Measurements from ENCODE around the gene SPATS2L. TPM values are rescaled to one million over a fixed set of nuclear protein-coding genes. Genes with fewer than 3 reads are reported as not detected.

Gene SPATS2L
- total RNA-seq, 4 donors from 2014 or later = 51.9 to 151 (median 78.9) TPM

DNA sequence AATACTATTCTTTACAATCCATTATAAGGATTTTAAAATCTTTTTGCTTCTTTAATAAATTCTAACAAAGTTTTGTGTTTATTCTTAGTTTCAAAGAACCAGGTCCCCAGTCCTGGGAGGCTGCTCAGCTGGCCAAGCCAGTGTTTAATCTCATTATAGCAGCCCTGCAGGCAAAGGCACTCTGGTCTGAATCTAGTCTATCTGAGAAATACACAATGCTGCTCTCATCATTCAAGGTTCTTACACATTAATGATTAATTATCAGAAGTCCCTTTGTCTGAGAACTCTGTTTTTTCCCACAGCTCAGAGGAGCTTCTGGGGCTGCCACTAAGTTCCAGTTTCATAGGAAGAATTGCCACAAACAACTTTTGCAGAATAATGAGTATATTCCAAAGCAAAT is 175.7 kb downstream of the SPATS2L start:
- H3K4me1 ChIP-seq = peaks cover 0 to 16% (median 0%) of the 10 kb centered on the region in 4 donors
- intact Hi-C loops (cut with DNase I) = loop anchor here (2.0 kb wide), 1 partner anchor 501 kb away; no protein-coding TSS in a partner anchor
- TF ChIP-seq POLR2A (IDR thresholded peaks at IDR 0.05; ENCODE audit: low read depth) = no peak
- no peak for TF ChIP-seq EP300 (IDR thresholded peaks at IDR 0.05)
- TF ChIP-seq POLR2AphosphoS5 (IDR thresholded peaks at IDR 0.05) = no peak
- TF ChIP-seq, protein P1, sequence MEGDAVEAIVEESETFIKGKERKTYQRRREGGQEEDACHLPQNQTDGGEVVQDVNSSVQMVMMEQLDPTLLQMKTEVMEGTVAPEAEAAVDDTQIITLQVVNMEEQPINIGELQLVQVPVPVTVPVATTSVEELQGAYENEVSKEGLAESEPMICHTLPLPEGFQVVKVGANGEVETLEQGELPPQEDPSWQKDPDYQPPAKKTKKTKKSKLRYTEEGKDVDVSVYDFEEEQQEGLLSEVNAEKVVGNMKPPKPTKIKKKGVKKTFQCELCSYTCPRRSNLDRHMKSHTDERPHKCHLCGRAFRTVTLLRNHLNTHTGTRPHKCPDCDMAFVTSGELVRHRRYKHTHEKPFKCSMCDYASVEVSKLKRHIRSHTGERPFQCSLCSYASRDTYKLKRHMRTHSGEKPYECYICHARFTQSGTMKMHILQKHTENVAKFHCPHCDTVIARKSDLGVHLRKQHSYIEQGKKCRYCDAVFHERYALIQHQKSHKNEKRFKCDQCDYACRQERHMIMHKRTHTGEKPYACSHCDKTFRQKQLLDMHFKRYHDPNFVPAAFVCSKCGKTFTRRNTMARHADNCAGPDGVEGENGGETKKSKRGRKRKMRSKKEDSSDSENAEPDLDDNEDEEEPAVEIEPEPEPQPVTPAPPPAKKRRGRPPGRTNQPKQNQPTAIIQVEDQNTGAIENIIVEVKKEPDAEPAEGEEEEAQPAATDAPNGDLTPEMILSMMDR (IDR thresholded peaks at IDR 0.05) = no peak
- no peaks in the 10 kb centered on the region for H3K9me3 ChIP-seq
- H3K27ac ChIP-seq (replicated peaks in 1 of 4) = no peak overlapping the region
- no peaks in the 10 kb centered on the region for H3K27me3 ChIP-seq
- peaks cover 0 to 23% (median 12%) of the 10 kb centered on the region in 4 donors for H3K36me3 ChIP-seq
- H3K4me3 ChIP-seq = no peak overlapping the region
- DNase-seq (ENCODE audit: extremely low spot score) = no peak

DNA sequence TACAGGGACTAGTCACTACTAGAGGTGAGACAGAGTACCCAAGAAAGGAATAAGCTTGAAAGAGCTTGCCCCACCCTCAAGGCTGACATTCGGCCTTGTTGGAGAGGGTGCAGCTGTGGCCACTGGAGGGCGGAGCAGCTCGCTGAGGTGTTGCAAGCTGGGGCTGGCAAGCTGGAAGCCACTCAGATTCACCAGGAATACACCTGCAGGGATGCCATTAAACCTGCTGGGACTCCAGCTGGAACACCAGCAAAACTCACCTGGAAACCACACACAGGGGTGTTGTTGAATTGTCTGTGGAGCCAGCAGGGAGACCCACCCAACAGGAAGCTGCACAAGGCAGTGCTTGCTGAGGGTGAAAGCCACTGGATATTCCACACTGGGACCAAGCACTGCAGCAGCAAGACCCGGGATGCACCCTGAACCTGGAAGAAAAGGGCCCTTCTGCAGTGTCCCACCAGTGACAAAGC is 177.3 kb downstream of the SPATS2L start:
- Histone ChIP-seq H3K27ac (replicated peaks in 1 of 4) (no peak overlapping the region), H3K4me3 (no peak overlapping the region), H3K9me3 (no peaks in the 10 kb centered on the region), H3K36me3 (peaks cover 0 to 9% (median 5%) of the 10 kb centered on the region in 4 donors), H3K27me3 (no peaks in the 10 kb centered on the region), H3K4me1 (peaks cover 0 to 15% (median 0%) of the 10 kb centered on the region in 4 donors)
- WGBS = 60% methylated on average over 4 of the region's 4 CpGs
- TF ChIP-seq, protein P1 (IDR thresholded peaks at IDR 0.05) = peak in 1 of 3 experiments; percentile 8
- no peak for TF ChIP-seq POLR2AphosphoS5 (IDR thresholded peaks at IDR 0.05)
- intact Hi-C loops (cut with DNase I) = loop anchor here (2.0 kb wide), 1 partner anchor 503 kb away; no protein-coding TSS in a partner anchor
- DNase-seq (ENCODE audit: extremely low spot score) = no peak

DNA sequence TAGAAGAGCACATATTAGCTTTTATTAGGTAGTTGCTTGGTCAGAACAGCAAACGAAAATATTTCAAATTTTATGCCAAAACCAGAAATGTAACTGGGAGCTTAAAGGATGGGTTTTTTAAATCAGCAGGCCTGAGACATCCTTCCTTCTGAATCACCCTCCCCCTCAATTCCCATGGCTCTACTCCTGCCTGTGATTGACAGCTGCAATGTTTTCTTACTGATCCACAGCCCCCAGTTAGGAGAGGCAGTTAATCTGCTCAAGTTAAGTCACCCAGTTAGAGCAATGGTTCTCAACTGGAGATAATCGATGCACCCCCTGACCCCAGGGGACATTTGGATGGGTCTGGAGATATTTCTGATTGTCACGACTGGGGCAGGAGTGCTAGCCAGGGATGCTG is 178.4 kb downstream of the SPATS2L start:
- Histone ChIP-seq H3K27me3 (no peaks in the 10 kb centered on the region), H3K9me3 (no peaks in the 10 kb centered on the region), H3K36me3 (peaks cover 4 to 11% (median 8%) of the 10 kb centered on the region in 4 donors), H3K27ac (replicated peaks in 1 of 4) (no peak overlapping the region), H3K4me1 (peaks cover 0 to 4% (median 0%) of the 10 kb centered on the region in 4 donors), H3K4me3 (no peak overlapping the region)
- DNase-seq (ENCODE audit: extremely low spot score) = no peak
- WGBS = 81% methylated on average over 3 of the region's 3 CpGs
- intact Hi-C loops (cut with DNase I) = no loop called here
- no peak for TF ChIP-seq POLR2AphosphoS5 (IDR thresholded peaks at IDR 0.05)
- no peak for TF ChIP-seq POLR2A (IDR thresholded peaks at IDR 0.05; ENCODE audit: low read depth)
- no peak for TF ChIP-seq EP300 (IDR thresholded peaks at IDR 0.05)
- TF ChIP-seq, protein P1 (IDR thresholded peaks at IDR 0.05) = no peak

DNA sequence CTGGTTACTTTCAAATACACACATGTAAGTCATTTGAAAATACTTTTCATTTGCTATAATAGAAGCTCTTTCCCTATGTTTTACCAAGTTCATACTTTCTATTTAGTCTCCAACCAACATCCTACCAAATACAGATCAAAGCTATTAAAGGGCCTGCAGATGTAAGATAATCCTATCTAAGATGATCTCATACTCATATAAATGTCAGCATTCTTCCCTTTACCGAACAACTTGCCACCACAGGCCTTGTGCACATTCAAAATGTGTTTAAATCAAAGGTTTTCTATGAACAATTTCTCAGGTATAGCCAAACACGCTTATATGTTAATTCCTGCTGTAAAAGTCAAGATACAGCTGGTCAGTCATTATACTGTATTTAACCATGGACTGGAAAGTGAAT is 180.0 kb downstream of the SPATS2L start:
- intact Hi-C loops (cut with DNase I) = no loop called here
- Histone ChIP-seq H3K4me3 (no peak overlapping the region), H3K9me3 (no peaks in the 10 kb centered on the region), H3K27ac (replicated peaks in 1 of 4) (no peak overlapping the region), H3K36me3 (peaks cover 13 to 26% (median 23%) of the 10 kb centered on the region in 4 donors), H3K27me3 (no peaks in the 10 kb centered on the region), H3K4me1 (peaks cover 0 to under 1% (median 0%) of the 10 kb centered on the region in 4 donors)
- WGBS = 78% methylated on average over 2 of the region's 2 CpGs
- TF ChIP-seq, protein P1 (IDR thresholded peaks at IDR 0.05) = no peak
- TF ChIP-seq POLR2AphosphoS5 (IDR thresholded peaks at IDR 0.05) (no peak), EP300 (IDR thresholded peaks at IDR 0.05) (no peak), POLR2A (IDR thresholded peaks at IDR 0.05; ENCODE audit: low read depth) (no peak)
- no peak for DNase-seq (ENCODE audit: extremely low spot score)

DNA sequence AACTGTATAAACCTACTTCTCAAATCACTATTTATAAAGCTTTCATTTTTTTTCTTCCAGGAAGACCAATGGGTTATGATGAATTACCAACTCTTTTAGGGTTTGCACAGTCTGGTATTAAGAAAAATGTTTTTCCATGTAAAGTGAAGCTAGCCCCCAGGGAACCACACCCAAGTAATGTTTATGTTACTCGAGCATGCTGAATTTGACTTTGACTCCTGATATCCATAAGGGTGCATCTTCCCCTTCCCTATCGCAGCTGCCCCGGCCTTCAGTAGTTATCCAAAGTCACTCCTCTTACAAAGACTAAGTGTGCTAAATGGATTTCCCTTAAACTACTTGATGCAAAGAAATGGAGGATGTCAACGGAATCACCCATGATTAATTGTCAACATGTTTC is 181.7 kb downstream of the SPATS2L start:
- no peak for DNase-seq (ENCODE audit: extremely low spot score)
- intact Hi-C loops (cut with DNase I) = no loop called here
- Histone ChIP-seq H3K9me3 (no peaks in the 10 kb centered on the region), H3K4me3 (no peak overlapping the region), H3K27ac (replicated peaks in 1 of 4) (no peak overlapping the region), H3K27me3 (no peaks in the 10 kb centered on the region), H3K36me3 (peaks cover 13 to 43% (median 39%) of the 10 kb centered on the region in 4 donors), H3K4me1 (no peaks in the 10 kb centered on the region)
- WGBS = 76% methylated on average over 4 of the region's 4 CpGs
- TF ChIP-seq POLR2A (IDR thresholded peaks at IDR 0.05; ENCODE audit: low read depth) (no peak), EP300 (IDR thresholded peaks at IDR 0.05) (no peak), POLR2AphosphoS5 (IDR thresholded peaks at IDR 0.05) (no peak)
- TF ChIP-seq, protein P1 (IDR thresholded peaks at IDR 0.05) = no peak

Measured in esophagus muscularis mucosa (tissue), 4 donors.